Natural killer cell treated with Interleukin-12 subunit alpha and Interleukin-12 subunit beta and Interleukin-15 and Interleukin-18, amount 100 ng/mL, for 72 hours (primary cell): ENCODE results near the gene CMTM5. TPM values are rescaled to one million over a fixed set of nuclear protein-coding genes. Genes with fewer than 3 reads are reported as not detected.

Experiments used
- ATAC-seq, 2 donors: fragments of 150-1000 bp; cut with Tn5 transposase in 1 of 2; sonication (Bioruptor Pico), chemical (Tn5 transposase) in 1 of 2; 2 replicates each; pipeline ENCODE4 v1.10.0; 2021
- DNase-seq: peaks from one replicate; pipeline ENCODE4 v3.0.0; 2022; ENCODE audit warnings: low spot score
- H3K27ac Mint-ChIP-seq, 2 donors: 1 replicate in 1 of 2; 2 replicates in 1 of 2; pipeline ENCODE4 v1.8.0; 2022; ENCODE audit warnings: mixed read lengths in 2 of 2, mild to moderate bottlenecking in 1 of 2, moderate library complexity in 1 of 2
- H3K27me3 Mint-ChIP-seq, 2 donors: 1 replicate in 1 of 2; 2 replicates in 1 of 2; pipeline ENCODE4 v1.8.0; 2022; ENCODE audit warnings: mixed read lengths in 2 of 2
- H3K36me3 Mint-ChIP-seq: one replicate; pipeline ENCODE4 v1.8.0; 2022; ENCODE audit warnings: mixed read lengths
- H3K4me1 Mint-ChIP-seq, 2 donors: 1 replicate in 1 of 2; 2 replicates in 1 of 2; pipeline ENCODE4 v1.8.0; 2022; ENCODE audit warnings: low read depth in 2 of 2, mixed read lengths in 2 of 2, mild to moderate bottlenecking in 1 of 2
- H3K4me3 Mint-ChIP-seq: one replicate; pipeline ENCODE4 v1.8.0; 2022; ENCODE audit warnings: mixed read lengths
- H3K9me3 Mint-ChIP-seq: 2 replicates; pipeline ENCODE4 v1.8.0; 2022; ENCODE audit warnings: mixed read lengths
- total RNA-seq, 2 donors: library from RNA; stranded (reverse); gene quantifications; one replicate each; pipeline ENCODE4 v1.2.3, GENCODE V29; 2022

The CMTM5 gene
- total RNA-seq, 2 donors from 2014 or later, result not detected

DNA sequence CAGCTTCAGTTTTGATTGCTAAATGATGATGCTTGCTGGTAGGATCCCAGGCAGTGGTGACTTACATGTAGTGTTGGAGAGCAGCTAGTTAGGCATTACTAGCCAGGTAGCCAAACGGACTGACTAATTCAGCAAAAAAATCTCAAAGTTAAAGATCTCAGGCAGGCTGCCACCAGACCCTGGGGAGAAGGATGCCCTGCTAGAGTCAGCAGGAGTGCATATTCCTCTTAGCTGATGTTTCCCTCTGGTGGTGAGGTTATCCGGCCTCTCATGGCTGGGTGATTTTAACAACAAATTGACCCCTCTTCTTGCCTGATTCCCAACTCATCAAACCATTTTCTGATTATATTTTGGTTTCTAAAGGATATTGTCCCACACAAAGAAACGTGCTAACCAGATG lies 14.6 kb upstream of the CMTM5 start:
- Mint-ChIP-seq H3K4me3 (no peak overlapping the region), H3K36me3 (no peaks in the 10 kb centered on the region), H3K27ac (no peak overlapping the region), H3K4me1 (no peaks in the 10 kb centered on the region), H3K9me3 (no peaks in the 10 kb centered on the region), H3K27me3 (peaks cover 28 to 30% of the 10 kb centered on the region in 2 donors)
- DNase-seq (peak; percentile 32), ATAC-seq (no peak)

DNA sequence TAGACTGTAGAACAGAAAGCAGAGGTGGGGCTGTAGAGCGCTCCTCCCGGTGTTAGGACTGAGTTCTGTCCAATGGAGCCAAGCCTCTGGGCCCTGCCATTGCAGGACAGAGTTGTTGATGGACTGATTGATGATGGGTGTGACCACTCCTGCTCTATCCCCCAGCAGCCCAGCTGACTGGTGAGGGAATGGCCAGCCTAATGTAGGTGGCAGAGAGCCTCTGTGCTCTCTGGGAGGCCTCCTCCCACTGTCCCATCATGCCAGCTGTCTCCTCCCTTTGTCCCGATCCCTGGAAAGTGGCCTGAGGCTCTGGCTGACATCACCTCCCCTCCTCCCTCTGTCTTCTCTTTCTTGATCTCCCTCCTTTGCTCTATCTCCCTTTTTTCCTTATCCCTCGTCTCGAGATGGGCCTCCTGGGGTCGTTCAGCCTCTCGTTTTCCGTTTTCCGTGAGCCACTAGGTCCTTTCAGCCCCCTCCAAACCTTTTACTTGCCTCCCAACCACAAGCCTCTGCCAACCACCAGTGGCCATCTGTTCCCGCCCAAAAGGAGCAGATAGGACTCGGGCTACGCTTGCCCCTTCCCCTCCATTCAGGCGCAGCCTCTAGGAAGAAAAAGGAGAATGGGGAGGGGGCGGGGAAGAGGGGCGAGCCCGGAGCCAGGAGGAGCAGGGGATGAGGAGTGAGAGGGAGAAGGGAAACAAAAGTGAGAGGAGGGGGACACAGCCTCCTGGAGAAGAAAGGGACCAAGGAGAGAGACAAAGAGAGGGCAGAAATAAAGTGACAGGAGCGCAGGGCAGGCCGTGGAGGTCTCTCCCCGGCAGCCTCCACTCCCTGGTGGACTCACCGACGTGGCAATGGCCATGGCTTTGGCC lies 12.4 kb upstream of the CMTM5 start:
- ATAC-seq (no peak), DNase-seq (no peak)
- Mint-ChIP-seq H3K4me3 (no peak overlapping the region), H3K36me3 (no peaks in the 10 kb centered on the region), H3K27ac (no peak overlapping the region), H3K27me3 (peaks cover 44 to 49% of the 10 kb centered on the region in 2 donors), H3K9me3 (no peaks in the 10 kb centered on the region), H3K4me1 (no peaks in the 10 kb centered on the region)

DNA sequence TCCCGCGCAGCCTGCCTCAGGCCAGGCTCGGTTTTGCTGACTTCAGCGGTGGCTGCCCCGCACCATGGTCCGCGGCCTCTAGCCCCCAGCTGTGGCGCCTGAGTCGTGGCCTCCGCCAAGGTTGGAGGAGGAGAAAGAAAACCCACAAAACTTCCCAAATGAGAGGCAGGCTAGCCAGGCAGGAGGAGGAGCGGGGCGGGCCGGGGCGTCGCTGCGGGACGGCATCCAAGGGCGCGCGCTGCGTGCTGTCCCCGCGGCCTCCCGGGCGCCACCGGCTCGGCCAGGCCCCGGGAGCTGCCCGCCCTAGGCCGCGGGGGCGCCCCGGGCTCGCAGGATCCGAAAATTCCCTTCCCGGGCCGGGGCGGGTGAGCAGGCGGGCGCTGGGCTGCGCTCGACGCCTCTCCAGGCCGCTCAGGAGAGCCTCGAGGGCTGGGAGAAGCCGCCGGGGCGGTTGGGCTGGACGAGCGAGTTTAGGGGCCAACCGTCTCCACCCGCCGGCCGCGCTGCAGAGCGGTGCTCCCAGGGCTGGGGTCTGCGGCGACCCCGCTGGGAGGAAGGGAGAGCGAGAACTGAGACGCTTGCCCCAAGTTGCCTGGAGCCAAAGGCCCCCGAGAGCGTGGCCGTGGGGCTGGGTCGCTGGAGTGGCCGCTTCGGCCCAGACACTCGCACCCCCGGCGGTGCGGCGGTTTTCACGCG lies 11.7 kb upstream of the CMTM5 start, which contains the start of gene EFS:
TSS of gene EFS (minus strand) at position 137 of the 696 bp plus-strand sequence. CDS start 147 bp downstream, outside the sequence.
- no peaks in the 10 kb centered on the region for H3K9me3 Mint-ChIP-seq
- peaks cover 44 to 50% of the 10 kb centered on the region in 2 donors for H3K27me3 Mint-ChIP-seq
- H3K4me3 Mint-ChIP-seq, result no peak within 1 kb of the TSS
- DNase-seq (no peak), ATAC-seq (no peak)
- H3K36me3 Mint-ChIP-seq, result no peaks in the 10 kb centered on the region
- H3K27ac Mint-ChIP-seq, result no peak within 1 kb of the TSS
- H3K4me1 Mint-ChIP-seq, result no peaks in the 10 kb centered on the region

DNA sequence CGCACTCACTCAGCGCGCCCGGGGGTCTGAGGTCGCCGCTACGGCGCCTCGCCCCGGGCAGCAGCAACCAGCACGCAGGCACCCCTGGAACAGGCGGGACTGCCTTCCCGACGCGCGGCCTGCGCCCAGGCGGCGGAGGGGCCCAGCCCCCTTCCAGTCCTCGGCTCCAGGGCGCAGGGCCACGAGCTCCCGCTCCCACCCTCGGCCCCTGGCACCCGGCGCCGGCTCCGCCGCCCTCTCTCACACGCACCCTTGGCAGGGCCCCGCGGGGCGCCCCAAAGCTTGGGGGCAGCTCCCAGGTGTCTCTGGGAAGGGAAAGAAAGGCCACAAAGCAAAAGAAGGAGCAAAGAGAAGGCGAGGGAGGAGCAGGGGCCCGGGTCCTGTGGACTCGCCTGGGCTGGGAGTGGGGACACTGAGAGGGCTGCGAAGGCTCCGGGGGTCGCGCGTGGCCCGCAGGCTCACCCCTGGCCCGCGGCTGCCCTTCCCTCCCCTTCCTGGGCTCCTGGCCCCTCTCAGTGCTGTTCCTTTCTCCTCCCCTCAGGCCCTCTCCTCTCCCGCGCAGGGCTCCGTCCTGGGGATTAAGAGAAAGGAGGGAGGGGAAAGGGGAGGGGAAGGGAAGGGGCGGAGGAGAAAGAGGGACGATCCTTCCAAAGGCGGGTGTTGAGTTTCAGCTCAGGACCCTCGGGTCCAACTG lies 11.0 kb upstream of the CMTM5 start:
- ATAC-seq (no peak), DNase-seq (no peak)
- no peaks in the 10 kb centered on the region for H3K9me3 Mint-ChIP-seq
- H3K27me3 Mint-ChIP-seq, result peaks cover 43 to 47% of the 10 kb centered on the region in 2 donors
- H3K4me3 Mint-ChIP-seq, result no peak overlapping the region
- H3K27ac Mint-ChIP-seq, result no peak overlapping the region
- no peaks in the 10 kb centered on the region for H3K36me3 Mint-ChIP-seq
- no peaks in the 10 kb centered on the region for H3K4me1 Mint-ChIP-seq

DNA sequence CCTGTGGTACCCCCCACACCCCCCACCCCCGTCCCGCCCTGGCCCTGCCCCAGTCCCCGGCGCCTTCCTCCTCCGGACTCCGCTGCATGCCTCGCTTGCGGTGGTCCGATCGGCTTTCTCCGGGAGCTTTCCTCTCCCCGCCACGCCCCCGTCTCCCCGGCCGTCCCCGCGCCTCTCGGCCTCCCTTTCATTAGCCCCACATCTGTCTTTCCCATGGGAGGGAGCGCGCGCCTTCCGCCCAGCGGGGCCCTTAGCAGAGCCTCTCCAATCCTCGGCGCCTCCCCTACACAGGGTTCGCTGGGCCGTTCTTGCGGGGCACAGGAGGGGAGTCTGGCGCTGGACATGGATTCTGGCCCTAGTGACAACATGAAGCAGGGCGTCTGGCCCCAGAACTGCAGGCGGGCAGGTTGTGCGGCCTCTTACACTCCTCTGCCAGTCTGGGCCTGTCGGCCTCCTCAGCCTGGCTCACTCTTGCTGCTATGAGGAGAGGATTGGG lies 10.4 kb upstream of the CMTM5 start:
- Mint-ChIP-seq H3K36me3 (no peaks in the 10 kb centered on the region), H3K27me3 (peaks cover 40 to 41% of the 10 kb centered on the region in 2 donors), H3K9me3 (no peaks in the 10 kb centered on the region), H3K27ac (no peak overlapping the region), H3K4me1 (no peaks in the 10 kb centered on the region), H3K4me3 (no peak overlapping the region)
- DNase-seq (no peak), ATAC-seq (no peak)

DNA sequence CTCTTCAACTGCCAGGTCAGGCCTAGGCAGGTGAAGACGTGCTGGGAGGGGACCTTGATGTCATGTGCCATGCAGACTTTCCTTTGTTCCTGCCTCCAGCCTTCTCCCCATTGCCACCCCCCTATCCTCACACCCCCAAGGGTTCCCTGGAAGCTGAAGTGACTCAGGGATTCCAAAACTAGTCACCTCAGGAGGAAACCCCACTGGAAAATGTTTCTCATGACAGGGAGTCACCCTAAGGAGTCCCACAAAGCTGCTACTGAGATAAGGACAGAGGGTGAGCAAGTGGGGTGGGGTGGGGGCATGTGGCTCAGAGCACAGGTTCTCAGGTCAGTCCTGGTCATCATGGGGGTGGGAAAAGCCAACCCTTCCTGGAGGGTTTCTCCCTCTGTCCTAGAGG lies 6.6 kb upstream of the CMTM5 start:
- no peak overlapping the region for H3K27ac Mint-ChIP-seq
- H3K36me3 Mint-ChIP-seq, result no peaks in the 10 kb centered on the region
- ATAC-seq (peak in 1 of 2 donors; percentile 17), DNase-seq (no peak)
- peaks cover 24 to 30% of the 10 kb centered on the region in 2 donors for H3K27me3 Mint-ChIP-seq
- no peak overlapping the region for H3K4me3 Mint-ChIP-seq
- no peaks in the 10 kb centered on the region for H3K4me1 Mint-ChIP-seq
- no peaks in the 10 kb centered on the region for H3K9me3 Mint-ChIP-seq

DNA sequence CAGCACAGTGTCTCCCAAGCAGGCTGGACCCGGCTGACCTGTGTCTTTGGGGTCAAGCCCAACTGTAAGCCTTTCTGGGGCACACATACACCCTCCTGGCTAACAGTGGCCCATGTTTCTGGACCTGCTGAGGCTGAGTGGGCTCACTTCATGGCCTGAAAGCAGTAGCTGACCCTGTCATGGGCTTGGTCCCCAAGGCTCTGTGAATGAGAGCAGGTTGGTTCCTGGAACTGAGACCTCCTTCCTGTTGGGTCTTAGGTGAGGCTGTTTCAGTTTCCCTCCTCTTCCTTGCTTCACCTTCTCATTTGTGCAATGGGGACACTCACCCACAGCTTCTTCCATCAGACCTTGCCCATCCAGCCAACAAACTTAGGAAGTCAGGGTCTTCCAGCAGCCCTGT lies 5.0 kb upstream of the CMTM5 start:
- Mint-ChIP-seq H3K4me3 (no peak overlapping the region), H3K9me3 (no peaks in the 10 kb centered on the region), H3K36me3 (no peaks in the 10 kb centered on the region), H3K27me3 (peaks cover 19 to 25% of the 10 kb centered on the region in 2 donors), H3K4me1 (no peaks in the 10 kb centered on the region), H3K27ac (no peak overlapping the region)
- ATAC-seq, result no peak
- no peak for DNase-seq

DNA sequence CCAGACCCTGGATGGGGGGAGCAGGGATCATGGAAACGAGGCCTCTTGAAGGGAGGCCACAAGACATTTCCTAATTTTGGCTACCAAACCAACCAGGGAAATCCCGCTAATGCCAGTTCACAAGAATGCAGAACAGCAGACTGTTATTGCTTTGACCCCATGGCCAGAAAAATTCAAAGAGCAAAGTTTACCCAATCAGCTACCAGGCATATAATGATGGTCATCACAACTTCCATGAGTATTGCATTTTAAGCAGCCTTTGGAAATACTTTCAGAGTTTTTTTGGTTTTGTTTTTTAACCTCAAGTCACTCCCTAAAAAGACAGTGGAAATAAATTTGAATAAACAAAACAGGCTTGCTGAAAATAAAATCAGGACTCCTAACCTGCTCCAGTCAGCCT lies 4.3 kb upstream of the CMTM5 start, which contains the start of gene IL25:
TSS of gene IL25 (plus strand) at position 301 of the 400 bp plus-strand sequence.
- no peaks in the 10 kb centered on the region for H3K36me3 Mint-ChIP-seq
- ATAC-seq, result no peak
- H3K9me3 Mint-ChIP-seq, result no peaks in the 10 kb centered on the region
- DNase-seq, result no peak
- H3K27ac Mint-ChIP-seq, result no peak within 1 kb of the TSS
- peaks cover 14 to 19% of the 10 kb centered on the region in 2 donors for H3K27me3 Mint-ChIP-seq
- H3K4me3 Mint-ChIP-seq, result no peak within 1 kb of the TSS
- no peaks in the 10 kb centered on the region for H3K4me1 Mint-ChIP-seq

DNA sequence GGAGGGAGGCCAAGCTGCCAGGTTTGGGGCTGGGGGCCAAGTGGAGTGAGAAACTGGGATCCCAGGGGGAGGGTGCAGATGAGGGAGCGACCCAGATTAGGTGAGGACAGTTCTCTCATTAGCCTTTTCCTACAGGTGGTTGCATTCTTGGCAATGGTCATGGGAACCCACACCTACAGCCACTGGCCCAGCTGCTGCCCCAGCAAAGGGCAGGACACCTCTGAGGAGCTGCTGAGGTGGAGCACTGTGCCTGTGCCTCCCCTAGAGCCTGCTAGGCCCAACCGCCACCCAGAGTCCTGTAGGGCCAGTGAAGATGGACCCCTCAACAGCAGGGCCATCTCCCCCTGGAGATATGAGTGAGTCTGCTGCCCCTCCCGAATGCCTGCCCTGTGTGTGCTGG lies 3.8 kb upstream of the CMTM5 start:
- H3K9me3 Mint-ChIP-seq, result no peaks in the 10 kb centered on the region
- peaks cover 11 to 15% of the 10 kb centered on the region in 2 donors for H3K27me3 Mint-ChIP-seq
- H3K27ac Mint-ChIP-seq, result no peak overlapping the region
- H3K4me1 Mint-ChIP-seq, result no peaks in the 10 kb centered on the region
- DNase-seq, result no peak
- no peak overlapping the region for H3K4me3 Mint-ChIP-seq
- H3K36me3 Mint-ChIP-seq, result no peaks in the 10 kb centered on the region
- ATAC-seq, result no peak

DNA sequence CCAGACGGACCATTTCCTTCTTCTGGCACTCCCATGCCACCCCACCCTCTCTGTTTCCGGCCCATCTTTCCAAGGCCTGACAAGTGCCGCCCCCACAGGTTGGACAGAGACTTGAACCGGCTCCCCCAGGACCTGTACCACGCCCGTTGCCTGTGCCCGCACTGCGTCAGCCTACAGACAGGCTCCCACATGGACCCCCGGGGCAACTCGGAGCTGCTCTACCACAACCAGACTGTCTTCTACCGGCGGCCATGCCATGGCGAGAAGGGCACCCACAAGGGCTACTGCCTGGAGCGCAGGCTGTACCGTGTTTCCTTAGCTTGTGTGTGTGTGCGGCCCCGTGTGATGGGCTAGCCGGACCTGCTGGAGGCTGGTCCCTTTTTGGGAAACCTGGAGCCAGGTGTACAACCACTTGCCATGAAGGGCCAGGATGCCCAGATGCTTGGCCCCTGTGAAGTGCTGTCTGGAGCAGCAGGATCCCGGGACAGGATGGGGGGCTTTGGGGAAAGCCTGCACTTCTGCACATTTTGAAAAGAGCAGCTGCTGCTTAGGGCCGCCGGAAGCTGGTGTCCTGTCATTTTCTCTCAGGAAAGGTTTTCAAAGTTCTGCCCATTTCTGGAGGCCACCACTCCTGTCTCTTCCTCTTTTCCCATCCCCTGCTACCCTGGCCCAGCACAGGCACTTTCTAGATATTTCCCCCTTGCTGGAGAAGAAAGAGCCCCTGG lies 1.2 kb upstream of the CMTM5 start:
- Mint-ChIP-seq H3K36me3 (no peaks in the 10 kb centered on the region), H3K4me1 (no peaks in the 10 kb centered on the region)

DNA sequence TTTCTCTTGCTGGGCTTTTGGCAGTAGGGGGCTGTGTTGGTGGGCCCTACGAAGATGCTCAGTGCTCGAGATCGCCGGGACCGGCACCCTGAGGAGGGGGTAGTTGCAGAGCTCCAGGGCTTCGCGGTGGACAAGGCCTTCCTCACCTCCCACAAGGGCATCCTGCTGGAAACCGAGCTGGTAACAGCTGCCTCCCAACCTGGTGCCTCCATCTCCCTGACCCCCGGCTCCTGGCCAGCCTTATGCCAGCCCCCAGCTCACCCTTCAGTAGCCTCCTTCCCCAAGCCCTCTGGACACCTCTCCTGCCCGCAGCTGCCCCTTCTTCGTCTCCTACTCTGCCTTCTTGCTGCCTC lies 328 bp downstream of the CMTM5 start:
- no peaks in the 10 kb centered on the region for H3K36me3 Mint-ChIP-seq

More for the DNA sequence above, 1.2 kb upstream of the CMTM5 start:
- no peak overlapping the region for H3K4me3 Mint-ChIP-seq
- H3K27me3 Mint-ChIP-seq, result peaks cover 0 to 2% of the 10 kb centered on the region in 2 donors
- no peaks in the 10 kb centered on the region for H3K9me3 Mint-ChIP-seq
- DNase-seq (no peak), ATAC-seq (no peak)
- no peak overlapping the region for H3K27ac Mint-ChIP-seq

DNA sequence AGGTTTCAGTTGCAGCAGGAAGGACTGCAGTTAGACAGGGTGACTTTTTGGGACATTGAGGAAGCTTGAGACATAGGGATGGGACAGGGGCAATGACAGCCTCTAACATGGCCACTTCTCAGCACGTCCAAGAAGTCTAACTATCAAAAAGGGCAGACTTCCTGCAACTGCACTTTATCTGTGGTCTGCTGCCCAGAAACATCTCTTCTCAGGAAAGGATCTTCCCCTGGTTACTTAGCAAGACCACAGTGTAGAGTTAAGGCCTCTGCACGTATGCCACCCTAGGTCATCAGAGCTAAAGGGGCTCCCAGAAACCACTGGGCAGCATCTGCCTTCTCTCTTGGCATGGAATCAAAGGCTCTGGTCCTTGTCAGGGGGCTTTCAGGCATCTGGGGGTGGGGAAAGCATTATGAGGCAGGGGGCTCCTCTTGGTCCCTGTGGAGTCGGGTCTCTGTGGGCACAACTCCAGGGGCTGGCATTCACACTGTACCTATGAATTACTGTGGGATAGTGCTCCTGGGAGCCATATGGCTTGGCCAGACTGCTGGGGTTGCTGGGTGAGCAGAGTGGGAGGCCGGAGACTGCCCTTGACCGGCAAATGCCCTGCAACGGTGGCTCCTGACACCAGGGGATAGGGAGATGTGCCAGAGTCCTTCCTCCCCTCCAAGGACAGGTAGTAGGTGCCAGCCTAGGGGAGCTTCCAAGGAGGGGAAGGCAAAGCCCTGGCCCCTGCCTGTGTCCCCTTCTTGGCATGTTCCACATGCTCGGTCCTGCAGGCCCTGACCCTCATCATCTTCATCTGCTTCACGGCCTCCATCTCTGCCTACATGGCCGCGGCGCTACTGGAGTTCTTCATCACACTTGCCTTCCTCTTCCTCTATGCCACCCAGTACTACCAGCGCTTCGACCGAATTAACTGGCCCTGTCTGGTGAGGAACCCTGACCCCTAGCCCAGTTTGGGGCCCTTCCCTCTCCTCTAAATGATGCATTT lies 1.0 kb downstream of the CMTM5 start:
- no peak for ATAC-seq
- peaks cover 0 to 2% of the 10 kb centered on the region in 2 donors for H3K27me3 Mint-ChIP-seq

More for the DNA sequence above, 328 bp downstream of the CMTM5 start:
- Mint-ChIP-seq H3K27ac (no peak overlapping the region), H3K9me3 (no peaks in the 10 kb centered on the region), H3K27me3 (peaks cover 0 to 2% of the 10 kb centered on the region in 2 donors), H3K4me3 (no peak overlapping the region), H3K4me1 (no peaks in the 10 kb centered on the region)
- ATAC-seq (no peak), DNase-seq (no peak)

More for the DNA sequence above, 1.0 kb downstream of the CMTM5 start:
- no peaks in the 10 kb centered on the region for H3K9me3 Mint-ChIP-seq
- no peak overlapping the region for H3K27ac Mint-ChIP-seq
- H3K4me3 Mint-ChIP-seq, result no peak overlapping the region
- no peaks in the 10 kb centered on the region for H3K36me3 Mint-ChIP-seq
- DNase-seq, result no peak
- no peaks in the 10 kb centered on the region for H3K4me1 Mint-ChIP-seq
